Right atrium auricular region (tissue), 2 donors: ENCODE results near the gene CDC42EP5. TPM values are rescaled to one million over a fixed set of nuclear protein-coding genes. Genes with fewer than 3 reads are reported as not detected.

Experiments
- DNase-seq: peaks from one replicate; pipeline ENCODE4 v3.0.0-alpha.2; 2019; ENCODE audit warnings: low spot score
- H3K27ac ChIP-seq, 2 donors: fragments of 200-600 bp; sonication (generic); 1 replicate in 1 of 2; 2 replicates in 1 of 2; pipeline ENCODE4 v1.5.1; 2016 to 2019
- H3K27me3 ChIP-seq, 2 donors: fragments of 200-600 bp; sonication (generic); one replicate each; pipeline versions ENCODE4 v1.5.1 to v1.6.0; 2017 to 2019
- H3K36me3 ChIP-seq: fragments of 200-600 bp; sonication (generic); one replicate; pipeline ENCODE4 v1.5.1; 2016
- H3K4me1 ChIP-seq, 2 donors: fragments of 200-600 bp; sonication (generic); one replicate each; pipeline versions ENCODE4 v1.5.1 to v1.6.0; 2017 to 2019
- H3K4me3 ChIP-seq, 2 donors: fragments of 200-600 bp; sonication (generic); 1 replicate in 1 of 2; 2 replicates in 1 of 2; pipeline ENCODE4 v1.5.1; 2017 to 2019; ENCODE audit warnings: mild to moderate bottlenecking in 1 of 2, moderate library complexity in 1 of 2
- H3K9me3 ChIP-seq, 2 donors: fragments of 200-600 bp; sonication (generic); one replicate each; pipeline ENCODE4 v1.5.1; 2019
- CTCF ChIP-seq, 2 donors: fragments of 200-600 bp; sonication (generic); IDR thresholded peaks; one replicate each; pipeline ENCODE4 v1.5.1; 2019; ENCODE audit warnings: antibody characterized with exemption in 2 of 2
- total RNA-seq, 2 donors: library from RNA; depleted of rRNA; stranded (reverse); fragments of >200 nt; gene quantifications; one replicate each; pipeline ENCODE4 v1.1.0, GENCODE V29; 2016

CDC42EP5 gene
- total RNA-seq, 2 donors from 2014 or later: 11.4 to 15.2 TPM

- Histone ChIP-seq H3K27me3 (no peaks in the 10 kb centered on the region), H3K27ac (no peak overlapping the region), H3K36me3 (peaks cover 9% of the 10 kb centered on the region), H3K4me1 (peaks cover 0 to 21% of the 10 kb centered on the region in 2 donors), H3K9me3 (no peaks in the 10 kb centered on the region), H3K4me3 (no peak overlapping the region)
- no peak for TF ChIP-seq CTCF (IDR thresholded peaks at IDR 0.05)
- no peak for DNase-seq
Measured at GRCh38 chr19:54444737-54445136, 28.4 kb downstream of the CDC42EP5 start.

GRCh38 chr19:54440641-54441040 is 32.5 kb downstream of the CDC42EP5 start:
- no peak overlapping the region for H3K4me3 ChIP-seq
- H3K4me1 ChIP-seq: peaks cover 0 to 11% of the 10 kb centered on the region in 2 donors
- H3K27ac ChIP-seq: no peak overlapping the region
- no peak for TF ChIP-seq CTCF (IDR thresholded peaks at IDR 0.05)
- no peaks in the 10 kb centered on the region for H3K9me3 ChIP-seq
- DNase-seq: no peak
- no peaks in the 10 kb centered on the region for H3K27me3 ChIP-seq
- peaks cover 9% of the 10 kb centered on the region for H3K36me3 ChIP-seq

GRCh38 chr19:54439174-54439851 is 33.8 kb downstream of the CDC42EP5 start:
- no peaks in the 10 kb centered on the region for H3K27me3 ChIP-seq
- peaks cover 0 to 25% of the 10 kb centered on the region in 2 donors for H3K4me1 ChIP-seq
- H3K36me3 ChIP-seq: no peaks in the 10 kb centered on the region
- H3K9me3 ChIP-seq: no peaks in the 10 kb centered on the region
- no peak overlapping the region for H3K4me3 ChIP-seq
- TF ChIP-seq CTCF (IDR thresholded peaks at IDR 0.05): peak in 1 of 2 donors; percentile 52
- DNase-seq: no peak
- H3K27ac ChIP-seq: no peak overlapping the region

- Histone ChIP-seq H3K36me3 (no peaks in the 10 kb centered on the region), H3K4me1 (peaks cover 0 to 31% of the 10 kb centered on the region in 2 donors), H3K4me3 (no peak overlapping the region), H3K27ac (no peak overlapping the region), H3K27me3 (no peaks in the 10 kb centered on the region), H3K9me3 (no peaks in the 10 kb centered on the region)
- no peak for DNase-seq
- TF ChIP-seq CTCF (IDR thresholded peaks at IDR 0.05): no peak
Measured at GRCh38 chr19:54436628-54437252, 36.4 kb downstream of the CDC42EP5 start.

GRCh38 chr19:54436031-54436523 is 37.0 kb downstream of the CDC42EP5 start:
- no peak overlapping the region for H3K27ac ChIP-seq

More at GRCh38 chr19:54436031-54436523, 37.0 kb downstream of the CDC42EP5 start:
- no peak for TF ChIP-seq CTCF (IDR thresholded peaks at IDR 0.05)
- H3K4me1 ChIP-seq: peaks cover 0 to 37% of the 10 kb centered on the region in 2 donors
- DNase-seq: no peak
- no peak overlapping the region for H3K4me3 ChIP-seq
- H3K36me3 ChIP-seq: no peaks in the 10 kb centered on the region
- H3K9me3 ChIP-seq: no peaks in the 10 kb centered on the region
- no peaks in the 10 kb centered on the region for H3K27me3 ChIP-seq
